AG10803 (cell line): Measurements from ENCODE around the gene A1BG.

Experiments used
- DNase-seq: peaks from one replicate; pipeline ENCODE4 v3.0.0; 2010; ENCODE audit warnings: low read depth
- H3K4me3 ChIP-seq: 2 replicates; pipeline ENCODE4 v1.5.1; 2011; ENCODE audit warnings: mild to moderate bottlenecking, low read length, control low read depth
- CTCF ChIP-seq: conservative IDR thresholded peaks from 2 replicates; pipeline ENCODE4 v1.5.1; 2011; ENCODE audit warnings: mild to moderate bottlenecking, low read length, control low read depth, inconsistent platforms

The A1BG gene

GRCh38 chr19:58352760-58353671 is at the start of gene A1BG:
TSS of gene A1BG (minus strand) at chr19:58353492. CDS start at chr19:58353437, 55 bp downstream.
- H3K4me3 ChIP-seq: no peak within 1 kb of the TSS
- no peak for TF ChIP-seq CTCF
- no peak for DNase-seq

GRCh38 chr19:58401840-58402421 is 48.6 kb upstream of the A1BG start:
- no peak for TF ChIP-seq CTCF
- peak overlapping the region; percentile 78 for H3K4me3 ChIP-seq
- DNase-seq: no peak

- no peak for TF ChIP-seq CTCF
- H3K4me3 ChIP-seq: peak overlapping the region; percentile 78
- peak; percentile 99 for DNase-seq
Measured at GRCh38 chr19:58400916-58401839, 47.9 kb upstream of the A1BG start.

- peak overlapping the region; percentile 70 for H3K4me3 ChIP-seq
- no peak for TF ChIP-seq CTCF
- DNase-seq: peak; percentile 44
Measured at GRCh38 chr19:58400316-58400915, 47.1 kb upstream of the A1BG start.

- peak overlapping the region; percentile 70; the same call in 1 of the 2 replicates for H3K4me3 ChIP-seq
- TF ChIP-seq CTCF: no peak
Measured at GRCh38 chr19:58399903-58400302, 46.6 kb upstream of the A1BG start.

GRCh38 chr19:58398545-58398944 is 45.3 kb upstream of the A1BG start:
- no peak for TF ChIP-seq CTCF
- no peak overlapping the region for H3K4me3 ChIP-seq
- DNase-seq: no peak

More at GRCh38 chr19:58399903-58400302, 46.6 kb upstream of the A1BG start:
- no peak for DNase-seq
